ENCODE results near the gene IL4R.

- TF ChIP-seq POLR2A (IDR thresholded peaks at IDR 0.05; ENCODE audit: borderline replicate concordance, extremely low read depth, insufficient read depth, insufficient read length) = no peak
- TF ChIP-seq, protein P1, sequence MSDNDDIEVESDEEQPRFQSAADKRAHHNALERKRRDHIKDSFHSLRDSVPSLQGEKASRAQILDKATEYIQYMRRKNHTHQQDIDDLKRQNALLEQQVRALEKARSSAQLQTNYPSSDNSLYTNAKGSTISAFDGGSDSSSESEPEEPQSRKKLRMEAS (IDR thresholded peaks at IDR 0.05) = no peak
Measured at GRCh38 chr16:27317320-27317719, 3.5 kb downstream of the IL4R start.
